ENCODE results near the gene C11orf97.
A peak's percentile ranks its signal among the peaks of the same experiment; 100 is the strongest.

C11orf97 gene

Small RNA genes lying within 50 kb of the gene (small RNA-seq; reads per million reads assigned to genes)
- 16.7 reads per million, percentile 90 among the genes with 10 or more reads in this experiment for gene MIR548L (ENCODE audit: insufficient read depth)
